PFSK-1 (cell line): ENCODE results near the gene UBD.

Experiments used
- FOXP2 ChIP-seq: optimal IDR thresholded peaks from 2 replicates; pipeline ENCODE3; 2011; ENCODE audit warnings: borderline replicate concordance, control low read depth, inconsistent platforms; ENCODE audit not compliant: insufficient read depth; ENCODE audit errors: extremely low read length, extremely low read depth
- POLR2AphosphoS5 ChIP-seq: IDR thresholded peaks from 2 replicates; pipeline ENCODE4 v1.6.1; 2012; ENCODE audit warnings: low read depth, mild to moderate bottlenecking, control low read depth, low read length, moderate library complexity
- SIN3A ChIP-seq: IDR thresholded peaks from 2 replicates; pipeline ENCODE4 v1.6.1; 2012; ENCODE audit warnings: mild to moderate bottlenecking, low read length, moderate library complexity, borderline replicate concordance; ENCODE audit not compliant: insufficient read depth
- TAF1 ChIP-seq: IDR thresholded peaks from 2 replicates; pipeline ENCODE4 v1.6.1; 2012; ENCODE audit warnings: low read length, control low read depth, borderline replicate concordance; ENCODE audit not compliant: insufficient read depth
- TF ChIP-seq, protein P1 (sequence below), 2 experiments: IDR thresholded peaks; 2 replicates each; pipeline versions ENCODE4 v1.6.1 to v1.8.0; 2011 to 2012; ENCODE audit warnings: low read depth in 2 of 2, low read length in 2 of 2, control low read depth in 1 of 2, inconsistent platforms in 1 of 2, mild to moderate bottlenecking in 1 of 2, moderate library complexity in 1 of 2; ENCODE audit not compliant: insufficient read depth in 1 of 2

DNA sequence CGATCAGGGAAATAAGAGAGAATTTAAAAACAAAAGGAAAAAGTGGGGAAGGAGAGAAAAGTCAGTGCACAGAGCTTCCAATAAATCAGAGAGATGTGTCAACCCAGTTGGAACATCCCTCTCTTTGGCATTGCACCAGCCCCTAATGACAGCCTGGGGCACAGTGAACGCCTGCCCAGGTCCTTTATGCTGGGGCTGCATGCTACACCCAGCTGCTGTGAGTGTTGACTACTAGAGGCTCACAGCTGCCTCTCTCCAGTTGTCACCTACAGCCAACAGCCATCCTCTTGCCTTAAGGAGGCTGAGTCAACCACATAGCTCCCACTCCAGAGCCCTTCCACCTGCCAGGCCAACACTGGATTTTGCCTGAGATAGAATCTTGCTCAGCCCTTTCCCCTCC is 44.4 kb upstream of the UBD start:
- TF ChIP-seq POLR2AphosphoS5 (no peak), TAF1 (no peak), FOXP2 (no peak), SIN3A (no peak)
- TF ChIP-seq, protein P1, sequence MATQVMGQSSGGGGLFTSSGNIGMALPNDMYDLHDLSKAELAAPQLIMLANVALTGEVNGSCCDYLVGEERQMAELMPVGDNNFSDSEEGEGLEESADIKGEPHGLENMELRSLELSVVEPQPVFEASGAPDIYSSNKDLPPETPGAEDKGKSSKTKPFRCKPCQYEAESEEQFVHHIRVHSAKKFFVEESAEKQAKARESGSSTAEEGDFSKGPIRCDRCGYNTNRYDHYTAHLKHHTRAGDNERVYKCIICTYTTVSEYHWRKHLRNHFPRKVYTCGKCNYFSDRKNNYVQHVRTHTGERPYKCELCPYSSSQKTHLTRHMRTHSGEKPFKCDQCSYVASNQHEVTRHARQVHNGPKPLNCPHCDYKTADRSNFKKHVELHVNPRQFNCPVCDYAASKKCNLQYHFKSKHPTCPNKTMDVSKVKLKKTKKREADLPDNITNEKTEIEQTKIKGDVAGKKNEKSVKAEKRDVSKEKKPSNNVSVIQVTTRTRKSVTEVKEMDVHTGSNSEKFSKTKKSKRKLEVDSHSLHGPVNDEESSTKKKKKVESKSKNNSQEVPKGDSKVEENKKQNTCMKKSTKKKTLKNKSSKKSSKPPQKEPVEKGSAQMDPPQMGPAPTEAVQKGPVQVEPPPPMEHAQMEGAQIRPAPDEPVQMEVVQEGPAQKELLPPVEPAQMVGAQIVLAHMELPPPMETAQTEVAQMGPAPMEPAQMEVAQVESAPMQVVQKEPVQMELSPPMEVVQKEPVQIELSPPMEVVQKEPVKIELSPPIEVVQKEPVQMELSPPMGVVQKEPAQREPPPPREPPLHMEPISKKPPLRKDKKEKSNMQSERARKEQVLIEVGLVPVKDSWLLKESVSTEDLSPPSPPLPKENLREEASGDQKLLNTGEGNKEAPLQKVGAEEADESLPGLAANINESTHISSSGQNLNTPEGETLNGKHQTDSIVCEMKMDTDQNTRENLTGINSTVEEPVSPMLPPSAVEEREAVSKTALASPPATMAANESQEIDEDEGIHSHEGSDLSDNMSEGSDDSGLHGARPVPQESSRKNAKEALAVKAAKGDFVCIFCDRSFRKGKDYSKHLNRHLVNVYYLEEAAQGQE (IDR thresholded peaks at IDR 0.05; ENCODE audit: insufficient read depth in 1 of 2, low read depth in 2 of 2, low read length in 2 of 2), result no peak
